Measurements from ENCODE around the gene AP2A2. TPM values are rescaled to one million over a fixed set of nuclear protein-coding genes. Genes with fewer than 3 reads are reported as not detected.

AP2A2 gene
- total RNA-seq, 1 donor from 2014 or later: 58.7 TPM

DNA sequence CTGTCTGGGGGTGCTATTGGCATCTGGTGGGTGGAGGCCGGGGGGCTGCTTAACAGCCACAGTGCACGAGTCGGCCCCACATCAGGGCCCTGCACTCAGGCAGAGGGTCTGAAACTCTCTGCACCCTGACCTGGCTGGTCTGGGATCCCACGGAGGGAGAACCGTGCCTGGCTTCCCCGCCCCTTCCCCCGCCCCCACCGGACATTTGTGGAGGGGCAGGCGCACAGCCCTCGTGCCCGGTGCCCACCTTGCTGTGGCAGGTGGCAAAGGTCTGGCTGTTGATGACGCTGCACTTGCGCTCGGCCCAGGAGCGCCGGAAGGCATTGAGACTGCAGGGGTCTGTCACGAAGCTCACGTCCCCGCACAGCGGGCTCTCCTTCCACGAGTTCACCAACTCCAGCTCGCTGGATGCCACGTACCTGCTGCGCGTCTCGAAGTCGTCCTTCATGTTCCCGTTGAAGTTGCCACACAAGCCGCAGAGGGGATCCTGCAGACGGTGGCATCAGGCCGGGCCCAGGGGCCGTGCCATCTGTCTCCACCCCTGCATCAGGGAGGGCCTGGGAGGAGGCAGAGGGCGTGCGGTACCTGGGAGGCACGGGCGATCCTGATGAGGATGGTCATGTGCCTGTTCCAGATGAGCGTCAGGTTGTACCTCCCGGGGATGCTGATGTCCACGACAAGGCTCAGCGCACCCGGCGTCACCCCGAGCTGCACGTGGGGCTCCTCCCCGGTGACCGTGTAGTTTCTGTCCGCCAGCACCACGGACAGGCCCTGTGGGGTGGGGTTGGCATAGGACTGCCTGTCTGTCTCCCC lies 99.1 kb downstream of the AP2A2 start:
- TF ChIP-seq, protein P1, sequence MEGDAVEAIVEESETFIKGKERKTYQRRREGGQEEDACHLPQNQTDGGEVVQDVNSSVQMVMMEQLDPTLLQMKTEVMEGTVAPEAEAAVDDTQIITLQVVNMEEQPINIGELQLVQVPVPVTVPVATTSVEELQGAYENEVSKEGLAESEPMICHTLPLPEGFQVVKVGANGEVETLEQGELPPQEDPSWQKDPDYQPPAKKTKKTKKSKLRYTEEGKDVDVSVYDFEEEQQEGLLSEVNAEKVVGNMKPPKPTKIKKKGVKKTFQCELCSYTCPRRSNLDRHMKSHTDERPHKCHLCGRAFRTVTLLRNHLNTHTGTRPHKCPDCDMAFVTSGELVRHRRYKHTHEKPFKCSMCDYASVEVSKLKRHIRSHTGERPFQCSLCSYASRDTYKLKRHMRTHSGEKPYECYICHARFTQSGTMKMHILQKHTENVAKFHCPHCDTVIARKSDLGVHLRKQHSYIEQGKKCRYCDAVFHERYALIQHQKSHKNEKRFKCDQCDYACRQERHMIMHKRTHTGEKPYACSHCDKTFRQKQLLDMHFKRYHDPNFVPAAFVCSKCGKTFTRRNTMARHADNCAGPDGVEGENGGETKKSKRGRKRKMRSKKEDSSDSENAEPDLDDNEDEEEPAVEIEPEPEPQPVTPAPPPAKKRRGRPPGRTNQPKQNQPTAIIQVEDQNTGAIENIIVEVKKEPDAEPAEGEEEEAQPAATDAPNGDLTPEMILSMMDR (IDR thresholded peaks at IDR 0.05): no peak
- no peak for TF ChIP-seq POLR2AphosphoS5 (IDR thresholded peaks at IDR 0.05; ENCODE audit: insufficient read depth in 1 of 2, low read depth in 1 of 2)
- no peak for TF ChIP-seq POLR2A (IDR thresholded peaks at IDR 0.05)
- H3K36me3 ChIP-seq: no peaks in the 10 kb centered on the region
- no peaks in the 10 kb centered on the region for H3K4me1 ChIP-seq
- intact Hi-C loops (cut with DNase I): no loop called here
- DNase-seq (ENCODE audit: extremely low spot score in 2 of 2): no peak
- no peak overlapping the region for H3K27ac ChIP-seq
- no peak overlapping the region for H3K4me3 ChIP-seq
- no peaks in the 10 kb centered on the region for H3K27me3 ChIP-seq
- H3K9me3 ChIP-seq: no peaks in the 10 kb centered on the region

DNA sequence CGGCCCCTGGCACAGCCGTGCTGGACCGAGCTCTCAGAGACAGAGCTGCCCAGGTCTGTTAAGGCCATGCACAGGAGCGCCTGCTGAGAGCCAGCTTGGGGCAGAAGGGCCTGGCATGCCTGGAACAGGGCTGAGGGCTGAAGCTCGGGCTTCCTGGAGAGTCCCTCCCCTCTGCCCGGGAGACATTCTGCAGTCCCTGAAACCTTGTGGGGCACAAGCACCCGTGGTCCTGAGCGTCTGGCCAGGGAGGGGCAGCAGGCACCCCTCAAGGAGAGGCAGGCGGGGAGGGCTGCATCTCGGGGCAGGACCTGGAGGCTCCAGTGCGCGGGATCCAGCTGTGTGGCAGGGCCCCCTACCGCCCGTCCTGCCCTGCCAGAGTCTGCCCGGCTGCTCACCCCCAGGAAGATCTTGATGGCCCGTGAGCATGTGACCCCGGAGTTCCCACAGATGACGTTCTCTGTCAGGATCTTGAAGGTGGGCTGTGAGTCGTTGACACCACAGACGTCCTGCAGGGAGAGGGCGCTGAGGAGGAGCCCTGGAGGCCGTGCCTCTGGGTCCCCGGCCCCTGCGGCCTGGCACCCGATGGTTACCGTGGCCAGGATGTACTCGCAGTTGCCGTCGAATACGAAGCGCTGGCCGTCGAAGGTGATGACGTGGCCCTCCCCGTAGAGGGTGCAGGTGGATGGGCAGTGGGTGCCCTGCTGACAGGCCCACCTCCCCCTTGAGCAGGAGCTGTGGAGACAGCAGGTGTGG lies 99.9 kb downstream of the AP2A2 start:
- no peak overlapping the region for H3K27ac ChIP-seq
- DNase-seq (ENCODE audit: extremely low spot score in 2 of 2): no peak
- no peaks in the 10 kb centered on the region for H3K36me3 ChIP-seq
- no peaks in the 10 kb centered on the region for H3K4me1 ChIP-seq
- H3K9me3 ChIP-seq: no peaks in the 10 kb centered on the region
- no peak for TF ChIP-seq POLR2AphosphoS5 (IDR thresholded peaks at IDR 0.05; ENCODE audit: insufficient read depth in 1 of 2, low read depth in 1 of 2)
- TF ChIP-seq POLR2A (IDR thresholded peaks at IDR 0.05): no peak
- TF ChIP-seq, protein P1 (IDR thresholded peaks at IDR 0.05): no peak
- intact Hi-C loops (cut with DNase I): no loop called here
- no peaks in the 10 kb centered on the region for H3K27me3 ChIP-seq
- no peak overlapping the region for H3K4me3 ChIP-seq

DNA sequence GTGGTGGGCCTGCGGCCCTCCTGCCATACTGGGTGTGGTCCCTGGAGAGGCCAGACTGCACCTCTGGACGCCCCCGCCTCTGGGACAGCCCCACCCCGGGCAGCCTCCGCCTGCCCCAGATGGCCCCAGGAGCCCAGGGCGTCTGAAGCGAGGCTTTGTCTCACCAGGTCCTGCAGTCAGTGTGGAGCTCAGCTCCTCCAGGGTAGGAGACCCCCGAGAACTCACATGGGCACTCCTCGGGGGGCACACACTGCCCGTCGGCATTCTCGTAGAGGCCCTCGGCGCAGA lies 100.4 kb downstream of the AP2A2 start:
- Histone ChIP-seq H3K27me3 (no peaks in the 10 kb centered on the region), H3K4me3 (no peak overlapping the region), H3K9me3 (no peaks in the 10 kb centered on the region), H3K36me3 (no peaks in the 10 kb centered on the region), H3K4me1 (no peaks in the 10 kb centered on the region), H3K27ac (no peak overlapping the region)
- TF ChIP-seq, protein P1 (IDR thresholded peaks at IDR 0.05): no peak
- no peak for TF ChIP-seq POLR2AphosphoS5 (IDR thresholded peaks at IDR 0.05; ENCODE audit: insufficient read depth in 1 of 2, low read depth in 1 of 2)
- no peak for TF ChIP-seq POLR2A (IDR thresholded peaks at IDR 0.05)
- intact Hi-C loops (cut with DNase I): no loop called here
- DNase-seq (ENCODE audit: extremely low spot score in 2 of 2): no peak

DNA sequence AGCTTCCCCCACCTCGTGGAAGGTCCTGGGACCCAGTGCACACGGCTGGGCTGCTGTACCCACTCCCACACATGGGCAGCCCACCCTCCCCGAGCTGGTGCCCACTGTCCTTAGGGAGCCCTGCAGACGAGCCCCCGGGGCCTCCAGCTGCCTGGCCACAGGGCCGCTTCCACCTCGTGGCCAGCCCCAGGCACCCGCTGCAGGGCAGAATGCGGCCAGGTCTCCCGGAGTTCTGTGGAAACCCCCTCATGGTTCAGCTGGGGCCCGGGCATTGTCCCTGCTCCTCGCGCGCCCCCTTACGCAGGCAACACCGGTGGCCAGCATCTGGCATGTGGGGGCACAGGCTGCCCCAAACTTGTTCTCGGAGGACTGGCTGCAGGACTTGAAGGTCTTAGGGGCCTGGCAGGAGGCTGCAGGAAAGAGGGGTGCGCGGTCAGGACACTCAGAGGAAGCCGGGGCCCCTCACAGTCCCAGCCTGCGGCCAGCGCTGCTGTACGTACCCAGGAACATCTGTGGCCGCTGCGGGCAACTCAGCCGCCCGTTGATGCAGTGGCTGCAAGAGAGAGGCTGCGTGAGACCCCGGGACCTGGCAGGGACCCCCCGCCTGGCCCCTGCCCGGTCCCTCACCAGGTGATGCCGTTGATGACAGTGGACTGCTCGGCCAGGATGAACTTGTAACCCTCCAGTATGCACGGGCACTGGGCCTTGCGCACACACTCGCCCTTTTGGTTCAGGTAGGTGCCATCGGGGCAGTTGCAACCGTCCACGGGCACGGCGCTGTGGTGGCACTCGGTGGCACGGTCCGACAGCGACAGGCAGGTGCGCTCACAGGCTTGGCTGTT lies 101.2 kb downstream of the AP2A2 start:
- TF ChIP-seq, protein P1 (IDR thresholded peaks at IDR 0.05): no peak
- TF ChIP-seq POLR2AphosphoS5 (IDR thresholded peaks at IDR 0.05; ENCODE audit: insufficient read depth in 1 of 2, low read depth in 1 of 2): no peak
- no peak for TF ChIP-seq POLR2A (IDR thresholded peaks at IDR 0.05)
- Histone ChIP-seq H3K27me3 (no peaks in the 10 kb centered on the region), H3K4me3 (no peak overlapping the region), H3K36me3 (no peaks in the 10 kb centered on the region), H3K4me1 (no peaks in the 10 kb centered on the region), H3K27ac (no peak overlapping the region), H3K9me3 (no peaks in the 10 kb centered on the region)
- intact Hi-C loops (cut with DNase I): no loop called here
- DNase-seq (ENCODE audit: extremely low spot score in 2 of 2): no peak

All from vagina (tissue), 2 donors.